Measurements from ENCODE around the gene ZBTB7A.

The ZBTB7A gene

DNA sequence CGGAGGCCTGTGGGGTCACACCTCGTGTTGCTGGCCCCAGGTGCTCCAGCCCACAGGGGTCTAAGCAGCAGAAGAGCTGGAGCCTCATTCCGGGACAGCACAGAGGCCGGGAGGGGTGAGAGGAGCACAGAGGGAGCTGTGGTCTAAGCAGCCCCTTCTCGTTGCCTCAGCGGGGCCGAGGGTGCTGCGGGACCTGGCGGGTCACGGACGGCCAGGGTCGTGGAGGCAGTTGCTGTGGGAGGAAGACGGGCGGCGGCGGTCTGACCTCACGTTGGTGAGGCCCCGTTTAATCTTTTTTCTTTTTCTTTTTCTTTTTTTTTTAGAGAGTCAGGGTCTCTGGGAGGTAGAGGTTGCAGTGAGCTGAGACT, 37.5 kb downstream of the ZBTB7A start:
- FAIRE-seq (no peak), DNase-seq (ENCODE audit: insufficient read length, low spot score) (no peak)
- TF ChIP-seq, protein P1, sequence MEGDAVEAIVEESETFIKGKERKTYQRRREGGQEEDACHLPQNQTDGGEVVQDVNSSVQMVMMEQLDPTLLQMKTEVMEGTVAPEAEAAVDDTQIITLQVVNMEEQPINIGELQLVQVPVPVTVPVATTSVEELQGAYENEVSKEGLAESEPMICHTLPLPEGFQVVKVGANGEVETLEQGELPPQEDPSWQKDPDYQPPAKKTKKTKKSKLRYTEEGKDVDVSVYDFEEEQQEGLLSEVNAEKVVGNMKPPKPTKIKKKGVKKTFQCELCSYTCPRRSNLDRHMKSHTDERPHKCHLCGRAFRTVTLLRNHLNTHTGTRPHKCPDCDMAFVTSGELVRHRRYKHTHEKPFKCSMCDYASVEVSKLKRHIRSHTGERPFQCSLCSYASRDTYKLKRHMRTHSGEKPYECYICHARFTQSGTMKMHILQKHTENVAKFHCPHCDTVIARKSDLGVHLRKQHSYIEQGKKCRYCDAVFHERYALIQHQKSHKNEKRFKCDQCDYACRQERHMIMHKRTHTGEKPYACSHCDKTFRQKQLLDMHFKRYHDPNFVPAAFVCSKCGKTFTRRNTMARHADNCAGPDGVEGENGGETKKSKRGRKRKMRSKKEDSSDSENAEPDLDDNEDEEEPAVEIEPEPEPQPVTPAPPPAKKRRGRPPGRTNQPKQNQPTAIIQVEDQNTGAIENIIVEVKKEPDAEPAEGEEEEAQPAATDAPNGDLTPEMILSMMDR (IDR thresholded peaks at IDR 0.05; ENCODE audit: insufficient read depth, missing control alignments): no peak

DNA sequence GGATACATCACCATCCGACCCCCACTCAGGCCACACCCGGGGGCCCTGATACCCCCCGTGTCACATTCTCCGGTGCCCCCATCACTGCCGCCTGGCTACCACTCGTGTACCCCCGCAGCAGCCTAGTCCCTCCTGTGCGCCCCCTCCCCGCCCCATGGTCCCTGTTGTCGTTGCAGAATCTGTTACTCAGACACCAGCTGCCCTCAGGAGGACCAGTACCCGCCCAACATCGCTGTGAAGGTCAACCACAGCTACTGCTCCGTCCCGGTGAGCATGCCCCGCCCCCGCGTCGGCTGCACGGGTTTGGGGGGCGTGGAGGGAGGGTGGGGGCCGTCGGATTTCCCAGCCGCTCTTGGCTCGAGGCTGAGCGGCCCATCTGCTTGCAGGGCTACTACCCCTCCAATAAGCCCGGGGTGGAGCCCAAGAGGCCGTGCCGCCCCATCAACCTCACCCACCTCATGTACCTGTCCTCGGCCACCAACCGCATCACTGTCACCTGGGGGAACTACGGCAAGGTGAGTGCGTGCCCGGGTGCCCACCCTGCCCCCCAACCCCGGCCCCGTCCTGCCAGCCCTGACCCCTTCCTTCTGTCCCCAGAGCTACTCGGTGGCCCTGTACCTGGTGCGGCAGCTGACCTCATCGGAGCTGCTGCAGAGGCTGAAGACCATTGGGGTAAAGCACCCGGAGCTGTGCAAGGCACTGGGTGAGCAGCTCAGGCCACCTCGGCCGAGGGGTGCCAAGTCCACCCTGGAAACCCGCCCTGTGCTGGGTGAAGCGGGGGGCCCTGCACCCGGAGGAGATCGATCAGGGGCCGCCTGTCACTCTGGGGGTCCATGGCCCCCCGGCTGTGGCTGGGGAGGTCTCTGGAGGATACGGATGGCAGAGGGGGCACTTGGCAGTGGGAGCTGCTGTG, 38.1 kb downstream of the ZBTB7A start:
- TF ChIP-seq, protein P1 (IDR thresholded peaks at IDR 0.05; ENCODE audit: insufficient read depth, missing control alignments): no peak
- DNase-seq (ENCODE audit: insufficient read length, low spot score) (no peak), FAIRE-seq (no peak)

DNA sequence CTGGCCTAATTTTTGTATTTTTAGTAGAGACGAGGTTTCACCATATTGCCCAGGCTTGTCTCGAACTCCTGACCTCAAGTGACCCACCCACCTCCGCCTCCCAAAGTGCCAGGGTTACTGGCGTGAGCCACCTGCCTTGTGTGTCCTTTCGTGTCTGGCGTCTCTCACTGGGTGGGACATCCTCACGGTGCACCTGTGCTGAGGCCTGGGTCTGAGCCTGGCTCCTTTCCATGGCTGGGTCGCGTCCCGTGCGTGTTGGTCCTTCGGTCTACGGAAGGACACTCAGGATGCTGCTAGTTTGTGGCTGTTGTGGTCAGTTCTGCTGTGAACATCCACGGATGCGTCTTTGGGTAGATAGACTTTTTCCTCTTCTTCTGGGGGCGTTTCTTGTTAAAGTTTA, 39.6 kb downstream of the ZBTB7A start:
- FAIRE-seq (no peak), DNase-seq (ENCODE audit: insufficient read length, low spot score) (no peak)
- TF ChIP-seq, protein P1 (IDR thresholded peaks at IDR 0.05; ENCODE audit: insufficient read depth, missing control alignments): no peak

DNA sequence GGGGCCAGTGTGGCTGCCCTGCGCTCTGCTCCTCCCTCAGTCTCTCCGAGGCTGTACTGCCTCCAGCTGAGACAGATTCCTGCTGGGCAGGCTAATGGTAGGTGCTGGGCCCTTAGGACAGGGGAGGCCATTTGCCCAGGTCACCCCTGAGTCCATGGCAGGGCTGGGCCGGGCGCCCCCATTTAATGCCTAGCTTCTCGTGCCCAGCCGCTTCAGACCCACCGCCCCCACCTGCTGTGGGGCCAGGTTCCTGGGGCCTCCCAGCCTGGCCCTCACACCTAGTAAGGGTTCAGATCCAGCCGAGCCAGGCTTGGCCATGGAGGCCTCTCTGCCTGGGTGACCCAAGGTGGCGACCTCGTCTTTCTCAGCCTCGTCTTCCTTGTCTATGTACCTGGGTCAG, 41.4 kb downstream of the ZBTB7A start:
- TF ChIP-seq, protein P1 (IDR thresholded peaks at IDR 0.05; ENCODE audit: insufficient read depth, missing control alignments): no peak
- DNase-seq (ENCODE audit: insufficient read length, low spot score): no peak
- FAIRE-seq: no peak

DNA sequence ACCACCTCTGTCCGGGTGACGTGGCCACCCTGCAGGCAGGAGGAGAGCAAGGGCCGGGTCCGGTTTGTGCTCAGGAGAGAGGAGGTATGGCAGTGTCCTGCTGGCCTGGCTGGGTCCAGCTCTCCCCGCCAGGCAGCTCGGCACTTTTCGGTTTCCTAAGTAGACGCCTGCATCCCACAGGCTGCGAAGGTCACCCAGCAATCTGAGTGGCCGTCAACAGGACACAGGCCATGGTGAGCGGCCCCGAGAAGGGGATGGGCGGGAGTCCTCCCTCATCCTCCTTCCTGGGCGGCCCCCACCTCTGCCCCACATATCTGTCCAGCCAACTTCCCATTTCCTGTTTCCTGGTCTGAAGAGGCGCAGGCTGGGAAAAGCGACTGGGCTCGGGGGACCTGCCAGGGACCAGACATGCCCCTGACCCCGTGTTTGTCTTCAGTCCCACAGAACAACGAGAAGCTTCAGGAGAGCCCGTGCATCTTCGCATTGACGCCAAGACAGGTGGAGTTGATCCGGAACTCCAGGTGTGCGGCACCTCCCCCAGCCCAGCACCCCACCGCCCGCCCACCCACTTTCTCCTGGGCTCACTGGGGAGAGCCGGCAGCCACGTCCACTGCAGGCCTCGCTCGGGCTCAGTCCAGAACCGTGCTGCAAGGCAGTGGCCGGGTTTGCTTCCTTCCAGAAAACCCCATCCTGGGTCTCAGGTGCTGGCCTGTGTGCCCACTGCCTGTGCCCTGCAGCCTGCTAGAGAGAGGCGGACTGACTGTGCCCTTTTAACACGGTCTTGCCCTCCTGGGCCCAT, 42.9 kb downstream of the ZBTB7A start:
- DNase-seq (ENCODE audit: insufficient read length, low spot score): no peak
- TF ChIP-seq, protein P1 (IDR thresholded peaks at IDR 0.05; ENCODE audit: insufficient read depth, missing control alignments): no peak
- no peak for FAIRE-seq

DNA sequence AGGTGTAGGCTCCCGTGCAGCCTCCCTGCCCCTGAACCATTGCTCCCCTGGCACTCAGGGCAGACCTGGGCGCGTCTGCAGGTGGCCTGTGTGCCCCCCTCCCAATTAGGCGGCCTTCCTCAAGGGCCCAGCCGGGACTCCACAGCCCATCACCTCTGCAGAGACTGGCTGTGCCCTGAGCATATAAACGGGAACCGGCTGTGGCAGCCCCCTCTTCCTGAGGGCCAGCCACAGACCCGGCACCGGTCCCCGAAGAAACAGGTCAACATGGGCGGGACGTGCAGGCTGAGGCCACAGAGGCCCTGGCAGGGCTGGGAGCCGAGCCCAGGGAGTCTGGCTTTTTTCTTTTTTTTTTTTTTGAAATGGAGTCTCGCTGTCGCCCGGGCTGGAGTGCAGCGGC, 47.1 kb downstream of the ZBTB7A start:
- no peak for FAIRE-seq
- DNase-seq (ENCODE audit: insufficient read length, low spot score): no peak
- TF ChIP-seq, protein P1 (IDR thresholded peaks at IDR 0.05; ENCODE audit: insufficient read depth, missing control alignments): no peak
